Stimulated activated CD8-positive, alpha-beta memory T cell treated with anti-CD3 and anti-CD28 coated beads, Interleukin-7, amount 100 ng/mL, for 48 hours (primary cell): ENCODE results near the gene ZBTB40.

Experiments
- DNase-seq, 2 donors: peaks; one replicate each; pipeline ENCODE4 v3.0.0-alpha.2; 2020; ENCODE audit warnings: low read depth in 1 of 2; ENCODE audit errors: extremely low read depth in 1 of 2

The ZBTB40 gene

GRCh38 chr1:22529901-22530621 lies 78.4 kb downstream of the ZBTB40 start:
- no peak for DNase-seq

GRCh38 chr1:22530715-22531114 lies 79.1 kb downstream of the ZBTB40 start:
- no peak for DNase-seq

- DNase-seq = no peak
Measured at GRCh38 chr1:22531251-22531650, 79.6 kb downstream of the ZBTB40 start.

GRCh38 chr1:22533244-22533895 lies 81.7 kb downstream of the ZBTB40 start:
- DNase-seq = no peak

DNA sequence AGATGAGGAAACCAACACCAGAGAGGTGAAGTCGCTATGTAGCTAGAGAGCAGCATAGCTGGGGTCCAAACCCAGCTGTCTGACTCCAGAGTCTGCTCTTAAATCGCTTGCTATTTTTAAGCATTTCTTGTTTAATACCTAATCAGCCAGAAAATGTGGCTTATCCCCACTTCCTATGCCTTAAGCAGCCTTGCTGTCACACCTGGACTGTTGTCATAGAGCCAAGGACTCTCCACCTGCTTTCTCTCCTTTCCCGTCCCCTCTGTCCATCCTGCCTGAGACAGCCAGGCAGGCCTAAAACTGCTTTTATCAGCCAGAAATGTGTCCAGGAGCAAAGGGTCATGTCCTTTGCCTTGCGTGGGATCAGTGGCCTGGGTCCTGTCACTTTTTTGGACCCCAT lies 83.3 kb downstream of the ZBTB40 start:
- no peak for DNase-seq

- DNase-seq = no peak
Measured at GRCh38 chr1:22535399-22535798, 83.7 kb downstream of the ZBTB40 start.

DNA sequence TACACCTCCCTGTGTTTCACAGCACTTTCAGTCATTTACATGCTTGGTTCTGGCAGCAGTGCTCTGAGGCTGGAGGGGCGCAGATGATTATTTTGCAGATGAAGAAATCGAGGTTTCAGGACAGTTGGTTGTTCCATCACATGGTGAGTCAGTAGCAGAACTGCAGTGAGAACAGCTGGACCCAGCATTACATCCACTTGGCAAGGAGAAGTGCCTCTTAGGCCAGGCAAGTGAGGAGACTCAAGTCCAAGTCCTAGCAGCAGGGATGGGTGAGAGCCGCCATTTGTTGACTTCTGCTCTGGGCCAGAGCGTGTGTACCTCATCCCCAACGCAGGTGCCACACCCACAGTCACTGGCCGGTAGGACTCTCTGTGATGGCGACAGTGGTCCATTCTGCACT lies 84.9 kb downstream of the ZBTB40 start:
- no peak for DNase-seq

DNA sequence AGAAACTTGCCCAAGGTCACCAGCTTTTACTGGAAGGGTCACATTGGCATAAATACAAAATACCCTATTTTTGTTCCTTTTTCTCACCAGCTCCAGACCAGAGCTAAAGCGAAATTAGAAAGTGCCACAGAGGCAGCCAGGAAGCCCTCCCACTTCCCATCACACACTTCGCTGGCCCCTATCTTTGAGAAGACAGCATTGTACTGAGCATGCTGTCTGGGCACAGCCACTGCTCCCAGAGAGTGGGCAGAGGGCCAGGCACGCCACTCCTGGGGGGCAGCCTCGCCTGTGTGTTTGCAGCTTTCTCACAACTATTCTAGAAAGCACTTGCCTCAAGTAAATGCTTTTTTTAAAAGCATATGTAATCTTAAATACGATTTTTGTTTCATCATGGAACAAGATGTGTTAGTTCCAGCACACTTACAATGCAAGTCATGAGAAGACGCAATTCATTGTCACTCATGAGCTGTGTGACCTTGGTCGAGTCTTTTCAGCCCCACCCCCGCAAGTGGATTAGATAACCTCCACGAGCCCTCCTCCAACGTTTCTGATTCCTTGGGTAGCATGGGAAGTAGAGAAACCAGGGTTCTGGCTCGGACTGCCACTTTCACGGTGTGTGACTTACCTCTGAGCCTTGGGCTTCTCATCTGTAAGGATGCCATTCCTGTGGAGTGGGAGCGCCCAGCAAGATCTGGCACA lies 85.9 kb downstream of the ZBTB40 start:
- DNase-seq = no peak

DNA sequence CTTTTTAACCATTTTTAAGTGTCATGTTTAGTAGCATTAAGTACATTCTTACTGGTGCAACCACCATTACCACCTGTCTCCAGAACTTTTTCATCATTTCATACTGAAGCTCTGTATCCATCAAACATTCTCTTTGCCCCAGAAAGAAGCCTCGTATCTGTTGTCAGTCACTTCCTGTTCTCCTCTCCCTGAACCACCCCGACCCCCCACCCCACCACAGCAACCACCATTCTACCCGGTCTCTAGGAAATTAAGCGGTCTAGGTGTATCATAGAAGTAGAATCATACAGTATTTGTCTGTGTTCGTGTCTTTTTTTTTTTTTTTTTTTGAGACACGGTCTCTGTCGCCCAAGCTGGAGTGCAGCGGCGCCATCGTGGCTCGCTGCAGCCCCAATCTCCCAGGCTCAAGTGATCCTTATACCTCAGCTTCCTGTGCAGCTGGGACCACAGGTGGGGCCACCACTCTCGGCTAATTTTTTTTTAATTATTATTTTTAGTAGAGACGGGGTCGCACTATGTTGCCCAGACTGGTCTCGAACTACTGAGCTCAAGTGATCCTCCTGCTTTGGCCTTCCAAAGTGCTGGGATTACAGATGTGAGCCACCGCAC lies 88.0 kb downstream of the ZBTB40 start:
- DNase-seq = no peak

DNA sequence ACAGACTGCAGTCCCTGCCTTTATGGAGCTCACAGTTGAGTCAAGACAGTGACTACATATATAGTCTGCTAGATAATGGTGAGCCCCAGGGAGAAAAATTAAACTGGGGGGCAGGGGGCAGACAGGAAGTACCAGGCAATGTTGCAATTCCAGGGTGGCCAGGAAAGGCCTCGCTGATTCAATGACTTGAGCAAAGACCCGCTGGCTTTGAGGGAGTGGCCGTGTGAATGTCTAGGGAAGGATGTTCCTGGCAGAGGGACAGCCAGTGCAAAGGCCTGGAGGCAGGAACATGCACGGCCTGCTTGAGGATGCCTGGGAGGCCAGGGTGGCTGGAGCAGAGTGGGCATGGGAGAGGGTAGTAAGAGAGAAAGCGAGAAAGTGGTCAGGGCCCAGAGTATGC lies 88.7 kb downstream of the ZBTB40 start:
- no peak for DNase-seq

DNA sequence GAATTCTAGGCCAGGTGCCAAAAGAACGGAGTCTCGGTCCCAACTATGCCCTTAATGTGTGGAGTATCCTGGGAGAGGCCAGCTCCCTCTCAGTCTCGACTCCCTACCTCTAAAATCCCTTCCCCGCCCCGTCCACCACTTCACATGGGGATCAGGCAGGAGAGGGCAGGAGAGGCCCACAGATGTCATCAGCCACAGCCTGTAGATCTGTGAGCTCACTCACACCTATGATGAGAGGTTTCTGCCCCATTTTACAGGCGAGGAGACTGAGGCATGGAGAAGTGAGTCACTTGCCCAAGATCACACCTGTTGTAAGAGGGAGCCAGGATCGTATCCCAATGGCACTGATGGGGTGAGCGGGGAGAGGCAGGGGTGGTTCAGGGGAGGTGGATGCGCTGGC lies 91.2 kb downstream of the ZBTB40 start:
- DNase-seq = no peak

GRCh38 chr1:22543679-22544078 lies 92.0 kb downstream of the ZBTB40 start:
- DNase-seq = no peak

- no peak for DNase-seq
Measured at GRCh38 chr1:22544606-22545005, 93.0 kb downstream of the ZBTB40 start.

DNA sequence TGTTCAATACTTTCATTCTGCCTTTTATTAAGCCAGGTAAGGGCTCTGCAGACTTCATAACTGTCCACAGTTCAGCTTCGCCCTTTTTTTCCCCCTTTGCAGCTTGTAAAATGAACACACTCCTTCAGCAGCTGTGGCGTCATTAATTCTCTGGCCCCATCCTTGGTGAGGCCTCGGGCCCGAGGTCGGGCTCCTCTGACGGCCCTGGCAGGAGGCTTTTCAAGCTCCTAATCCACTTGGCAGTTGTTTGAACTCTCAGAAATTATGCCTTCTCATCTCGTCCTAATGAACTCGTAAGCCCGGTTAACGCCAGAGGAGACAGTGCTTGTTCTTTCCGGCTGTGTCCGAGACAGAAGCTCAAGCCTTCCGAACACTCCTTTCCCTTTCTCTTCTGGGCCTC lies 93.5 kb downstream of the ZBTB40 start:
- DNase-seq = no peak

- DNase-seq = no peak
Measured at GRCh38 chr1:22547186-22547817, 95.7 kb downstream of the ZBTB40 start.

- no peak for DNase-seq
Measured at GRCh38 chr1:22547818-22548462, 96.3 kb downstream of the ZBTB40 start.

GRCh38 chr1:22550021-22550420 lies 98.4 kb downstream of the ZBTB40 start:
- DNase-seq = no peak

GRCh38 chr1:22551591-22551990 lies 99.9 kb downstream of the ZBTB40 start:
- no peak for DNase-seq

DNA sequence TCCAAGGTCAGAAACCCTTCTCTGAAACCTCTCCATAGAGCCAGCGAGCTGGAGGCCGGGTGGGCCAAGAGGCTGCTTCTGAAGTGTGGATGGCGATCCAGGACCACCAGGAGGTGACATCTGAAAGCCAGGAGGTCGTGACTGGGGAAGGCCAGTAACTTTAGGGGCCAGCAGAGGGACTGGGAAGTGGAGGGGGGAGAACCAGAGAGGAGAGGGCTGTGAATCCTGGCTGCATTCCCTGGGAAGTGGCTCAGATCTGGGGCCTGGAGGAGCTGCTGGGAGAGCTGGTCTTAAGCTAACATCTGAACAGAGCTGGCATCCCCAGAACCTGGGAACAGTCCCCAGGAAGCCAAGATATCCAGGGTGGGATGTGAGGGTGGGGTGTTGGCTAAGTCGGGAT lies 100.4 kb downstream of the ZBTB40 start:
- DNase-seq = no peak

- no peak for DNase-seq
Measured at GRCh38 chr1:22553104-22553880, 101.6 kb downstream of the ZBTB40 start.
